Measurements from ENCODE around the gene LTF. TPM values are rescaled to one million over a fixed set of nuclear protein-coding genes. Genes with fewer than 3 reads are reported as not detected.

The LTF gene
- total RNA-seq, 1 experiment from 2014 or later, result not detected

GRCh38 chr3:46505953-46506352 is 41.2 kb upstream of the LTF start (continued):
- no peak for TF ChIP-seq FOSL1 (IDR thresholded peaks at IDR 0.05; ENCODE audit: low read depth)
- no peak for TF ChIP-seq EZH2phosphoT487 (IDR thresholded peaks at IDR 0.05; ENCODE audit: borderline replicate concordance)
- TF ChIP-seq, protein P1, sequence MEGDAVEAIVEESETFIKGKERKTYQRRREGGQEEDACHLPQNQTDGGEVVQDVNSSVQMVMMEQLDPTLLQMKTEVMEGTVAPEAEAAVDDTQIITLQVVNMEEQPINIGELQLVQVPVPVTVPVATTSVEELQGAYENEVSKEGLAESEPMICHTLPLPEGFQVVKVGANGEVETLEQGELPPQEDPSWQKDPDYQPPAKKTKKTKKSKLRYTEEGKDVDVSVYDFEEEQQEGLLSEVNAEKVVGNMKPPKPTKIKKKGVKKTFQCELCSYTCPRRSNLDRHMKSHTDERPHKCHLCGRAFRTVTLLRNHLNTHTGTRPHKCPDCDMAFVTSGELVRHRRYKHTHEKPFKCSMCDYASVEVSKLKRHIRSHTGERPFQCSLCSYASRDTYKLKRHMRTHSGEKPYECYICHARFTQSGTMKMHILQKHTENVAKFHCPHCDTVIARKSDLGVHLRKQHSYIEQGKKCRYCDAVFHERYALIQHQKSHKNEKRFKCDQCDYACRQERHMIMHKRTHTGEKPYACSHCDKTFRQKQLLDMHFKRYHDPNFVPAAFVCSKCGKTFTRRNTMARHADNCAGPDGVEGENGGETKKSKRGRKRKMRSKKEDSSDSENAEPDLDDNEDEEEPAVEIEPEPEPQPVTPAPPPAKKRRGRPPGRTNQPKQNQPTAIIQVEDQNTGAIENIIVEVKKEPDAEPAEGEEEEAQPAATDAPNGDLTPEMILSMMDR (IDR thresholded peaks at IDR 0.05 in 2 of 3, conservative IDR thresholded peaks at IDR 0.05 in 1 of 3; ENCODE audit: borderline replicate concordance in 1 of 3, insufficient read depth in 1 of 3, low read depth in 2 of 3, low read length in 2 of 3), result no peak
- no peak for TF ChIP-seq TCF7L2 (IDR thresholded peaks at IDR 0.05; ENCODE audit: borderline replicate concordance, extremely low read depth, insufficient read depth, insufficient read length)

GRCh38 chr3:46504789-46505188 is 40.1 kb upstream of the LTF start:
- Histone ChIP-seq H3K4me2 (ENCODE audit: low read length) (no peak overlapping the region), H3K36me3 (ENCODE audit: control insufficient read depth in 1 of 2, insufficient read depth in 2 of 2, low read length in 2 of 2) (no peaks in the 10 kb centered on the region), H3K27me3 (ENCODE audit: insufficient read depth, low read length) (no peaks in the 10 kb centered on the region), H3K79me2 (ENCODE audit: insufficient read depth, low read length) (no peaks in the 10 kb centered on the region), H4K20me1 (ENCODE audit: insufficient read depth) (no peaks in the 10 kb centered on the region), H3K9ac (ENCODE audit: low read length) (no peak overlapping the region), H3K27ac (ENCODE audit: low read depth, low read length) (no peak overlapping the region), H3K4me3 (replicated peaks in 1 of 2; ENCODE audit: low read depth in 1 of 2, low read length in 2 of 2) (no peak overlapping the region), H3K9me3 (ENCODE audit: control insufficient read depth in 1 of 2, insufficient read depth in 1 of 2, low read depth in 1 of 2, low read length in 2 of 2) (no peaks in the 10 kb centered on the region), H3K4me1 (ENCODE audit: control insufficient read depth in 1 of 2, insufficient read depth in 2 of 2, low read length in 2 of 2) (no peaks in the 10 kb centered on the region), H2AFZ (ENCODE audit: low read depth, low read length, poor library complexity, severe bottlenecking) (no peak overlapping the region), H3K9me2 (ENCODE audit: insufficient read depth) (no peaks in the 10 kb centered on the region)
- ChIA-PET POLR2A (no interaction called here), CTCF (no interaction called here), RAD21 (ENCODE audit: low non-redundant PET in 1 of 2, low total read pairs in 2 of 2, uncharacterized antibody in 2 of 2, unreplicated experiment in 2 of 2) (no interaction called here)
- no peak for DNase-seq (ENCODE audit: low read depth, low spot score)
- TF ChIP-seq JUND (IDR thresholded peaks at IDR 0.05), result no peak
- TF ChIP-seq, protein P1 (IDR thresholded peaks at IDR 0.05 in 2 of 3, conservative IDR thresholded peaks at IDR 0.05 in 1 of 3; ENCODE audit: borderline replicate concordance in 1 of 3, insufficient read depth in 1 of 3, low read depth in 2 of 3, low read length in 2 of 3), result no peak
- TF ChIP-seq TCF7L2 (IDR thresholded peaks at IDR 0.05; ENCODE audit: borderline replicate concordance, extremely low read depth, insufficient read depth, insufficient read length), result no peak
- no peak for TF ChIP-seq SRF (IDR thresholded peaks at IDR 0.05; ENCODE audit: low read depth)
- no peak for TF ChIP-seq ATF3 (IDR thresholded peaks at IDR 0.05)
- no peak for TF ChIP-seq EZH2 (IDR thresholded peaks at IDR 0.05)
- BruUV-seq (replicated peaks), result no TSS peak
- no peak for ATAC-seq
- intact Hi-C loops (cut with micrococcal nuclease), result no loop called here
